PC-9 (cell line): Measurements from ENCODE around the gene NEBL.

Experiments
- EZH2 ChIP-seq: fragments of 200-600 bp; sonication (generic); IDR thresholded peaks from 2 replicates; pipeline ENCODE4 v1.8.0; 2017; ENCODE audit warnings: antibody characterized with exemption, low read depth
- TF ChIP-seq, protein P1 (sequence below): fragments of 200-600 bp; sonication (generic); conservative IDR thresholded peaks from 2 replicates; pipeline ENCODE4 v1.6.1; 2017; ENCODE audit warnings: mixed run types, antibody characterized with exemption, mild to moderate bottlenecking, moderate library complexity

DNA sequence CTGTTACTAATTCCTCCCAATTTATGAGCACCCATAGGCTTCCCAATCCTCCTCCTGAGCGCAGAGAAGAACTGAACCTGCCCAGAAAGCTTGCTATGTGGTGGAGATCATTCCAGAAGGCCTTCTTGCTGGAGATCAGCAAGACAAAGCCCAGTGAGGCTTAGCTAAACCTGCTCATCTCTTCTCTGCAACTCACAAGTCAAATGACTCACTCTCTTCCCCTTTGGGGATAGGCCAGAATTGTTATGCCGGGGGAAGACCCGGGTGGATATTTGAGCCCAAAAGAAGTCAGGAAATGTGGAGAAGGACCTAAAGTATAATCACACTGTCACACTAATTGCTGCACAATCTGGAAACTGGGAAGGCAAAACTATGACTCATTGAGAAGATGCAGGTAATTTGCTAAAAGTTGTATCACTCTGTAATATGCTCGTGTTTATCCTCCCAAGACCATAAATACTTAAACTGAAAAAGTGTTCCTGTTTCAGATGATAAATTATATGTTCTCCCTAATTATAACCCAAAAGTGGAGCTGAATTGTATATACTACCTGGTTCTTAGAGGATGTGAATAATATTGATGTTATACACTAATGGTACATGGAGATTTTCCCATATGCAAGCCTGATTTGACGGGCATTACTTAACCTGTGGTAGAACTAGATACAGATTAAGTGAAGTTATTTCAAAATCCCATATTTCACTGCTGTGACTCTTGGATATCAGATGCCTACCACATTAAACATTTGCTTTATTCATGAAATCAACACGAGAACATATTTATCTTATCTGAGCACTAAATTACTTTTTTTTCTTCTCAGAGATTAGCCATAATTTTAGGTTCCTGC, 6.4 kb downstream of the NEBL start:
- TF ChIP-seq EZH2, result no peak
- TF ChIP-seq, protein P1, sequence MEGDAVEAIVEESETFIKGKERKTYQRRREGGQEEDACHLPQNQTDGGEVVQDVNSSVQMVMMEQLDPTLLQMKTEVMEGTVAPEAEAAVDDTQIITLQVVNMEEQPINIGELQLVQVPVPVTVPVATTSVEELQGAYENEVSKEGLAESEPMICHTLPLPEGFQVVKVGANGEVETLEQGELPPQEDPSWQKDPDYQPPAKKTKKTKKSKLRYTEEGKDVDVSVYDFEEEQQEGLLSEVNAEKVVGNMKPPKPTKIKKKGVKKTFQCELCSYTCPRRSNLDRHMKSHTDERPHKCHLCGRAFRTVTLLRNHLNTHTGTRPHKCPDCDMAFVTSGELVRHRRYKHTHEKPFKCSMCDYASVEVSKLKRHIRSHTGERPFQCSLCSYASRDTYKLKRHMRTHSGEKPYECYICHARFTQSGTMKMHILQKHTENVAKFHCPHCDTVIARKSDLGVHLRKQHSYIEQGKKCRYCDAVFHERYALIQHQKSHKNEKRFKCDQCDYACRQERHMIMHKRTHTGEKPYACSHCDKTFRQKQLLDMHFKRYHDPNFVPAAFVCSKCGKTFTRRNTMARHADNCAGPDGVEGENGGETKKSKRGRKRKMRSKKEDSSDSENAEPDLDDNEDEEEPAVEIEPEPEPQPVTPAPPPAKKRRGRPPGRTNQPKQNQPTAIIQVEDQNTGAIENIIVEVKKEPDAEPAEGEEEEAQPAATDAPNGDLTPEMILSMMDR, result no peak
